GM12878 (cell line): Measurements from ENCODE around the gene KIF12. TPM values are rescaled to one million over a fixed set of nuclear protein-coding genes. Genes with fewer than 3 reads are reported as not detected.

ENCODE experiments used
- ATAC-seq: fragments of 200-7000 bp; cut with Tn5 transposase; 3 replicates; pipeline ENCODE4 v1.9.1; 2020; ENCODE audit warnings: mild to moderate bottlenecking, moderate library complexity
- BruUV-seq: library from RNA; stranded (reverse); fragments of 400-500 nt; replicated peaks from 2 replicates; lab custom pipeline; 2021; lab: Mats Ljungman, UMichigan
- CTCF ChIA-PET: fragments of 300-600 bp; sonication (Branson Sonifier 250); formaldehyde crosslinking; extraction: SDS; loops from one replicate; lab custom pipeline; 2021; ENCODE audit warnings: inconsistent platforms; lab: Yijun Ruan, JAX
- POLR2A ChIA-PET: fragments of 350-600 bp; formaldehyde crosslinking; extraction: SDS; loops from one replicate; lab custom pipeline; 2021; ENCODE audit warnings: inconsistent platforms; lab: Charles Lee
- RAD21 ChIA-PET: fragments of 300-600 bp; sonication (Branson Sonifier 250); formaldehyde crosslinking; loops from one replicate; lab custom pipeline; 2023; ENCODE audit warnings: antibody characterized with exemption; ENCODE audit not compliant: unreplicated experiment; lab: Charles Lee
- SMC1A ChIA-PET: fragments of 300-600 bp; sonication (Branson Sonifier 250); formaldehyde crosslinking; loops from one replicate; lab custom pipeline; 2023; ENCODE audit not compliant: unreplicated experiment, uncharacterized antibody; lab: Charles Lee
- DNase-seq: peaks from one replicate; pipeline ENCODE4 v3.0.0-alpha.2; 2011; ENCODE audit warnings: low read depth, low spot score
- FAIRE-seq: peaks from 3 replicates; lab custom pipeline; 2011; peaks lifted over from hg19 to GRCh38; lab: Jason Lieb, UNC
- H2AFZ ChIP-seq: 2 replicates; pipeline ENCODE4 v1.6.0; 2011; ENCODE audit warnings: low read depth, low read length, control low read depth; ENCODE audit not compliant: control insufficient read depth
- H3K27ac ChIP-seq: 2 replicates; pipeline ENCODE4 v1.5.1; 2011; ENCODE audit warnings: control low read depth; ENCODE audit not compliant: control insufficient read depth, insufficient read depth
- H3K27me3 ChIP-seq, 2 experiments: replicated peaks in 1 of 2; 2 replicates each; pipeline versions ENCODE4 v1.6.0 to v1.6.1; 2011; ENCODE audit warnings: low read length in 1 of 2; ENCODE audit not compliant: control insufficient read depth in 2 of 2, insufficient read depth in 2 of 2
- H3K36me3 ChIP-seq, 2 experiments: 2 replicates each; pipeline ENCODE4 v1.5.1; 2011; ENCODE audit warnings: low read length in 1 of 2; ENCODE audit not compliant: control insufficient read depth in 2 of 2, insufficient read depth in 2 of 2
- H3K4me1 ChIP-seq: 2 replicates; pipeline ENCODE4 v1.6.1; 2011; ENCODE audit warnings: mild to moderate bottlenecking, low read length, moderate library complexity, mixed read lengths; ENCODE audit not compliant: control insufficient read depth, insufficient read depth
- H3K4me2 ChIP-seq: 2 replicates; pipeline ENCODE4 v1.6.0; 2011; ENCODE audit warnings: control low read depth; ENCODE audit not compliant: control insufficient read depth, insufficient read depth
- H3K4me3 ChIP-seq: fragments of 200-600 bp; sonication (generic); 2 replicates; pipeline ENCODE4 v1.5.1; 2016
- H3K79me2 ChIP-seq: 2 replicates; pipeline ENCODE4 v1.6.0; 2011; ENCODE audit warnings: low read length; ENCODE audit not compliant: control insufficient read depth, insufficient read depth
- H3K9ac ChIP-seq: 2 replicates; pipeline ENCODE4 v1.8.0; 2011; ENCODE audit warnings: low read length, control low read depth, mixed read lengths; ENCODE audit not compliant: control insufficient read depth, insufficient read depth
- H3K9me3 ChIP-seq: replicated peaks from 3 replicates; pipeline ENCODE4 v1.5.1; 2011; ENCODE audit warnings: mild to moderate bottlenecking, low read length; ENCODE audit not compliant: control insufficient read depth, insufficient read depth
- H4K20me1 ChIP-seq: 2 replicates; pipeline ENCODE4 v1.6.0; 2011; ENCODE audit not compliant: control insufficient read depth, insufficient read depth
- ATF7 ChIP-seq: fragments of 450-650 bp; IDR thresholded peaks from 2 replicates; pipeline ENCODE4 v1.6.1; 2016; ENCODE audit warnings: low read depth, mild to moderate bottlenecking
- BACH1 ChIP-seq: fragments of 450-650 bp; IDR thresholded peaks from 2 replicates; pipeline ENCODE4 v1.6.1; 2017; ENCODE audit warnings: mild to moderate bottlenecking, borderline replicate concordance
- CBX3 ChIP-seq: fragments of 200-600 bp; sonication (generic); IDR thresholded peaks from 2 replicates; pipeline ENCODE4 v1.6.1; 2016; ENCODE audit warnings: low read depth, borderline replicate concordance
- CHD4 ChIP-seq: fragments of 200-600 bp; sonication (generic); IDR thresholded peaks from 2 replicates; pipeline ENCODE4 v1.6.1; 2016; ENCODE audit warnings: mild to moderate bottlenecking
- FOS ChIP-seq: IDR thresholded peaks from 3 replicates; pipeline ENCODE4 v1.6.1; 2011; ENCODE audit warnings: borderline replicate concordance; ENCODE audit not compliant: insufficient read length; ENCODE audit errors: extremely low read depth
- HDAC2 ChIP-seq: fragments of 200-600 bp; sonication (generic); IDR thresholded peaks from 2 replicates; pipeline ENCODE4 v1.6.1; 2017
- HSF1 ChIP-seq: fragments of 150-350 bp; IDR thresholded peaks from 2 replicates; pipeline ENCODE4 v1.6.1; 2014; ENCODE audit warnings: mild to moderate bottlenecking, low read depth, low read length
- RCOR1 ChIP-seq: conservative IDR thresholded peaks from 2 replicates; pipeline ENCODE4 v1.6.1; 2012; ENCODE audit warnings: low read depth, low read length, improper control_type of control experiment
- RELA ChIP-seq: fragments of 450-650 bp; IDR thresholded peaks from 2 replicates; pipeline ENCODE4 v1.8.0; 2014; ENCODE audit warnings: borderline replicate concordance; ENCODE audit not compliant: partially characterized antibody
- RFX5 ChIP-seq: IDR thresholded peaks from 2 replicates; pipeline ENCODE4 v1.6.1; 2011; ENCODE audit warnings: low read depth, low read length, improper control_type of control experiment
- RUNX3 ChIP-seq: IDR thresholded peaks from 2 replicates; pipeline ENCODE4 v1.6.1; 2012; ENCODE audit warnings: low read length, inconsistent platforms
- SMAD1 ChIP-seq: fragments of 450-650 bp; IDR thresholded peaks from 2 replicates; pipeline ENCODE4 v1.6.1; 2018; ENCODE audit warnings: mild to moderate bottlenecking, low read depth; ENCODE audit not compliant: partially characterized antibody
- SPI1 ChIP-seq: IDR thresholded peaks from 2 replicates; pipeline ENCODE4 v1.6.1; 2011; ENCODE audit warnings: low read depth, mild to moderate bottlenecking, low read length, moderate library complexity, borderline replicate concordance; ENCODE audit not compliant: insufficient read depth
- STAT1 ChIP-seq: fragments of 450-650 bp; conservative IDR thresholded peaks from 2 replicates; pipeline ENCODE4 v1.6.1; 2014; ENCODE audit warnings: antibody characterized with exemption, mild to moderate bottlenecking
- TCF3 ChIP-seq: IDR thresholded peaks from 2 replicates; pipeline ENCODE4 v1.6.1; 2012; ENCODE audit warnings: low read depth, mild to moderate bottlenecking, low read length, borderline replicate concordance; ENCODE audit not compliant: insufficient read depth
- YY1 ChIP-seq: IDR thresholded peaks from 2 replicates; pipeline ENCODE4 v1.6.1; 2011; ENCODE audit warnings: low read depth, mild to moderate bottlenecking, low read length
- WGBS: methylation state at CpG from one replicate; pipeline ENCODE4 v1.1.6; 2016; ENCODE audit warnings: low lambda C conversion rate; ENCODE audit not compliant: insufficient replicate concordance, insufficient coverage; ENCODE audit errors: missing lambda C conversion rate; 5-methylcytosine and 5-hydroxymethylcytosine counted together
- in situ Hi-C: fragments of 300-500 bp; cut with MboI; formaldehyde crosslinking; loops from 9 replicates; pipeline ENCODE4 v1.14.3; 2018; ENCODE audit warnings: mixed read lengths
- intact Hi-C: fragments of 100-400 bp; cut with micrococcal nuclease; formaldehyde crosslinking; loops from one replicate; pipeline ENCODE4 v1.14.2; 2022; ENCODE audit not compliant: unreplicated experiment
- polyA plus RNA-seq, 11 experiments: library from polyadenylated mRNA; depleted of rRNA in 4 of 11; unstranded in 6 of 11; stranded (reverse) in 5 of 11; fragments of >200 nt; fragmentation: Nextera tagmentation in 4 of 11; fragmentation: Illumina TruSeq in 1 of 11; extraction: Ambion mirVana in 4 of 11; extraction: Trizol in 1 of 11; gene quantifications; 1 replicate in 1 of 11; 2 replicates in 10 of 11; pipeline versions ENCODE4 v1.2.1 to v1.2.3, GENCODE V29; 2011 to 2016; ENCODE audit warnings: inconsistent platforms in 2 of 11, missing spikeins in 2 of 11, low read depth in 1 of 11
- total RNA-seq, 4 experiments: library from RNA; depleted of rRNA in 3 of 4; stranded (reverse); fragments of >200 nt in 3 of 4; fragmentation: Illumina TruSeq in 1 of 4; extraction: Trizol in 1 of 4; gene quantifications; 2 replicates each; pipeline versions ENCODE4 v1.2.1 to v1.2.3, GENCODE V29; 2013 to 2021
- TF ChIP-seq, protein P1 (sequence below): IDR thresholded peaks from 2 replicates; pipeline ENCODE4 v1.6.1; 2012; ENCODE audit warnings: low read depth, low read length, improper control_type of control experiment

The KIF12 gene
- total and polyA plus RNA-seq, 10 of the 15 experiments (the other 5 are each of a cell fraction or from before 2014, with no cell fraction given), result not detected

DNA sequence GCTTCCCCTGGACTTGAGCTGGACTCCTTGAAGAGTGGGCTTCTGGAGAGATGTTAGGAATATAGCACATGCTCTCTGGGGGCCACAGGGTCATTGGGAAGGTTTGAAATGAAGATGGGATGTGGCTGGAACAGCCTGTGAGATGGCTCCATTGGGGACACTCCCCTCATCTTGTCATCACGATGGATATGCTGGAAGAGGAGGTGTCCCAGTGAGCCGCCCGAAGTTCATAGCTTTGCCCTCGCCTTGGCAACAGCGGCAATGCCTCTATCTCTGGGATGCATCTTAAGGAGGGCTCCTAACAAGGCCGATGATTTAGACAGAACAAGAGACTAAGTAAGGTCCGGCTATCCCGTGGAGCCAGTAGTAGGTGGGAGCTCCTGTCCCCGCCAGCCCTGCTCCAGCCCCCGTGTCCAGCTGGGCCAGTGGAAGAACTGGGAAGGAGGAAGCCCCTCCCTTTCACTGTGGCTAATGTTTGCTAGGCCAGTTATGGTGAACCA lies 44.9 kb downstream of the KIF12 start (continued):
- TF ChIP-seq CHD4 (no peak), FOS (no peak), RCOR1 (no peak), RUNX3 (no peak), TCF3 (no peak), SMAD1 (no peak), HDAC2 (no peak), YY1 (no peak), RFX5 (no peak)

- no peak for ATAC-seq
Observed at GRCh38 chr9:114053246-114054005, 45.7 kb downstream of the KIF12 start.

More at GRCh38 chr9:114053246-114054005, 45.7 kb downstream of the KIF12 start:
- FAIRE-seq (no peak), DNase-seq (no peak)
- no peaks in the 10 kb centered on the region for H3K36me3 ChIP-seq
- RAD21 ChIA-PET, result no interaction called here
- SMC1A ChIA-PET, result no interaction called here
- no peaks in the 10 kb centered on the region for H3K79me2 ChIP-seq
- intact Hi-C loops, result no loop called here
- no peaks in the 10 kb centered on the region for H3K9me3 ChIP-seq
- H3K4me2 ChIP-seq, result no peak overlapping the region
- WGBS, result 24% methylated on average over 8 of the region's 8 CpGs
- H3K27me3 ChIP-seq, result no peaks in the 10 kb centered on the region
- TF ChIP-seq, protein P1, sequence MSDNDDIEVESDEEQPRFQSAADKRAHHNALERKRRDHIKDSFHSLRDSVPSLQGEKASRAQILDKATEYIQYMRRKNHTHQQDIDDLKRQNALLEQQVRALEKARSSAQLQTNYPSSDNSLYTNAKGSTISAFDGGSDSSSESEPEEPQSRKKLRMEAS, result no peak
- TF ChIP-seq HSF1 (no peak), STAT1 (no peak), CBX3 (no peak), ATF7 (no peak), BACH1 (no peak), SPI1 (no peak), RELA (no peak)
- H3K27ac ChIP-seq, result no peak overlapping the region
- POLR2A ChIA-PET, result no interaction called here
- no peak overlapping the region for H3K9ac ChIP-seq
- H3K4me3 ChIP-seq, result no peak overlapping the region
- no peak overlapping the region for H2AFZ ChIP-seq
- in situ Hi-C loops, result no loop called here
- H4K20me1 ChIP-seq, result no peaks in the 10 kb centered on the region
- CTCF ChIA-PET, result no interaction called here
- no peaks in the 10 kb centered on the region for H3K4me1 ChIP-seq
- BruUV-seq, result no TSS peak
